Progenitor cell of endocrine pancreas (in vitro differentiated cells): ENCODE results near the gene SLC25A15. TPM values are rescaled to one million over a fixed set of nuclear protein-coding genes. Genes with fewer than 3 reads are reported as not detected.

Experiments
- DNase-seq: peaks from one replicate; pipeline ENCODE4 v3.0.0; 2021; ENCODE audit warnings: low spot score; ENCODE audit not compliant: unreplicated experiment
- H3K27ac Mint-ChIP-seq: 2 replicates; pipeline ENCODE4 v1.8.0; 2021; ENCODE audit warnings: mild to moderate bottlenecking, moderate library complexity, mixed read lengths
- H3K27me3 Mint-ChIP-seq: 2 replicates; pipeline ENCODE4 v1.8.0; 2021; ENCODE audit warnings: mixed read lengths
- H3K36me3 Mint-ChIP-seq: 2 replicates; pipeline ENCODE4 v1.8.0; 2022; ENCODE audit warnings: mixed read lengths; ENCODE audit not compliant: insufficient read depth
- H3K4me1 Mint-ChIP-seq: 2 replicates; pipeline ENCODE4 v1.8.0; 2021; ENCODE audit warnings: low read depth, mixed read lengths
- H3K4me3 Mint-ChIP-seq: 2 replicates; pipeline ENCODE4 v1.8.0; 2021; ENCODE audit warnings: low read depth, mild to moderate bottlenecking, moderate library complexity, mixed read lengths
- H3K9me3 Mint-ChIP-seq: 2 replicates; pipeline ENCODE4 v1.8.0; 2021; ENCODE audit warnings: low read depth, mixed read lengths
- CTCF ChIP-seq: fragments of 200-600 bp; sonication (generic); IDR thresholded peaks from one replicate; pipeline ENCODE4 v1.5.0; 2021; ENCODE audit warnings: antibody characterized with exemption, mild to moderate bottlenecking; ENCODE audit not compliant: unreplicated experiment
- total RNA-seq: library from RNA; stranded (reverse); gene quantifications from 2 replicates; pipeline ENCODE4 v1.2.1, GENCODE V29; 2021

SLC25A15 gene
- total RNA-seq, 1 donor from 2014 or later: 16.3 TPM

- DNase-seq: peak; percentile 91
- H3K4me1 Mint-ChIP-seq: peaks cover 8% of the 10 kb centered on the region
- H3K9me3 Mint-ChIP-seq: no peaks in the 10 kb centered on the region
- H3K27ac Mint-ChIP-seq: peak within 1 kb of the TSS; percentile 99
- H3K36me3 Mint-ChIP-seq: no peaks in the 10 kb centered on the region
- no peaks in the 10 kb centered on the region for H3K27me3 Mint-ChIP-seq
- peak within 1 kb of the TSS; percentile 99 for H3K4me3 Mint-ChIP-seq
- peak; percentile 25 for TF ChIP-seq CTCF
Measured at GRCh38 chr13:40770934-40771618, 18.3 kb upstream of the SLC25A15 start, which contains the start of gene MRPS31. MRPS31 (minus strand) TSS chr13:40771190; CDS start chr13:40771136, 54 bp downstream.

GRCh38 chr13:40772765-40773473, 16.5 kb upstream of the SLC25A15 start:
- peak overlapping the region; percentile 14 for H3K4me3 Mint-ChIP-seq
- no peak overlapping the region for H3K27ac Mint-ChIP-seq
- no peak for TF ChIP-seq CTCF
- no peaks in the 10 kb centered on the region for H3K27me3 Mint-ChIP-seq
- no peaks in the 10 kb centered on the region for H3K36me3 Mint-ChIP-seq
- H3K9me3 Mint-ChIP-seq: no peaks in the 10 kb centered on the region
- no peak for DNase-seq
- peaks cover 13% of the 10 kb centered on the region for H3K4me1 Mint-ChIP-seq

- Mint-ChIP-seq H3K36me3 (no peaks in the 10 kb centered on the region), H3K27ac (no peak overlapping the region), H3K4me3 (no peak overlapping the region), H3K4me1 (peaks cover 11% of the 10 kb centered on the region), H3K27me3 (no peaks in the 10 kb centered on the region), H3K9me3 (no peaks in the 10 kb centered on the region)
- no peak for DNase-seq
- TF ChIP-seq CTCF: no peak
Measured at GRCh38 chr13:40774672-40775071, 14.7 kb upstream of the SLC25A15 start.

- H3K4me1 Mint-ChIP-seq: peaks cover 4% of the 10 kb centered on the region
- H3K36me3 Mint-ChIP-seq: no peaks in the 10 kb centered on the region
- H3K9me3 Mint-ChIP-seq: no peaks in the 10 kb centered on the region
- no peak for TF ChIP-seq CTCF
- H3K27me3 Mint-ChIP-seq: no peaks in the 10 kb centered on the region
- no peak for DNase-seq
- H3K4me3 Mint-ChIP-seq: no peak overlapping the region
- no peak overlapping the region for H3K27ac Mint-ChIP-seq
Measured at GRCh38 chr13:40776232-40776631, 13.2 kb upstream of the SLC25A15 start.

GRCh38 chr13:40776681-40777165, 12.7 kb upstream of the SLC25A15 start:
- H3K27me3 Mint-ChIP-seq: no peaks in the 10 kb centered on the region
- H3K27ac Mint-ChIP-seq: no peak overlapping the region
- DNase-seq: no peak
- peaks cover 4% of the 10 kb centered on the region for H3K4me1 Mint-ChIP-seq
- no peak for TF ChIP-seq CTCF
- H3K36me3 Mint-ChIP-seq: no peaks in the 10 kb centered on the region
- H3K9me3 Mint-ChIP-seq: no peaks in the 10 kb centered on the region
- no peak overlapping the region for H3K4me3 Mint-ChIP-seq
